HG02852 (cell line): Measurements from ENCODE around the gene GAS6.

Source experiments
- ATAC-seq: cut with Tn5 transposase; IDR thresholded peaks from one replicate; pipeline ENCODE4 v1.9.1; 2021; ENCODE audit warnings: mild to moderate bottlenecking, moderate library complexity; ENCODE audit not compliant: unreplicated experiment

GAS6 gene

GRCh38 chr13:113777311-113778260 lies 86.3 kb downstream of the GAS6 start:
- no peak for ATAC-seq

DNA sequence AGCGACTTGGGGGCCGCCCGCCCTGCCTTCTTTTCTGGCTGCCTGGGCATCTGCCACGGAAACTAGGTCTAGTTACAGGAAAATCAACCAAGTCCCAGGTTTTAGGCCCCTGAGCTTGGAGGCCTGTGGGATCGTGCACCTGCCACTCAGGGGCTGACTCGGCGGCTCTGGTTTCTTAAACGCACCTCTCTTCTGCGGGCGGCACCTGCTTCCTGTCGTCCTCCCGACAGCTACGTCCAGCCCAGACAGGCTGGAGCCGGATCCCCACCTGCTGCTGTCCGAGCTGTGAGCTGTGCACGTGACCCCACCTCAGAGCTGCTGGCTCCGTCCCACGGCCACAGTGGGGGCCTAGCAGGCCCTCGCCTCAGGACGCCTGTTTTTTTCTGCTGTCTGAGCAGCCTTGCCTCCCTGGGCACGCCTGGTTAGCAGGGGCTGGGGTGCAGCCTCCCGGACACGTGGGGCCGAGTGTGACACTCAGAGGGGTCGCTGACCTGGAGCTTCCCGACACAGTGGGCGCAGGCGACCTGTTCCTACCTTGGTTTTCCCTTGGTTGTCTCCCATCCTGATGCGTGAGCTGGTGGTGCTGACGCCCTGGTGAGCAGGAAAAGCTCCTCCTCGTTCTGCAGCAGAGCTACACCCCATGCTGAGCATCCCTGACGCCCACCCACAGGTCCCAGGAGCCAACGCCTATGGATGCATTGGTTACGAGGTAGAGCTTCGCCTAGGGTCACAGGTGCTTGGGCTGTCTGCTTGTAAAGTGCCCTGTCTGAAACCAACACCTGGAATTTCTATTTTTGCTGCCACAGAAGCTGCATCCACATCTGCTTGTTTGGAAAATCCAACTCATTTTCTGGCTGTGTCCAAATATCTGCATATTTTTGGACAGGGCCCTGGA lies 87.4 kb downstream of the GAS6 start:
- ATAC-seq = no peak

DNA sequence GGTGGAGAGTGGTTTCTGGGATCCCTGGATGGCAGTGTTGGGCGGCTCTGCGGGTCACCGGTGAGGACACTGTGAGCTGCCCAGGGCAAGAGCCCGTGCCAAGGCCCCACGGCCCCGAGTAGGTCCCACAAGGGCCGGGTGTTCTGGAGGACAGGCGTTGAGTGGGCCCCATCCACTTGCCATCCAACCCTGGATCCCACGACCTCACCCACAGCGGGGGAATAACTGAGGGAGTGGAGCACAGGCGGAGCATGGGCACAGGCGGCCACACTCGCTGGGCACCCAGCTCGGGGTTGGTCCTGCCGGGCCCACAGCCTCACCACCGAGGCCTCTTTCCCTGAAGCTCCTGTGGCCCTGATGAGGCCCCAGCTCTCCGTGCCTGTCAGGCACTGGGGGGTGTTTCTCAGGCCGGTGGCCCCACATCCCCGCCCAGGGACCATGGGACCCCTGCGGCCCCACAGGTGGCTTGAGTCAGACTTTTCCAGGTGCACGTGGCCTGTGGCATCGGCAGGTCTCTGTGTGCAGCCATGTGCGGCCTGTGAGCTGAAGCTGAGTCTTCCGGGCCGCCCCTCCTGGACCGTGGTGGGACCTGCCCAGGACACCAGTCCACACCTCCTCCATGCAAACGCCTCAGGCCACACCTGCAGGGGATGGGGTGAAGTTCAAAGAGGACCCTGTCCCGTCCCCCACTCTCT lies 88.3 kb downstream of the GAS6 start:
- ATAC-seq = no peak

GRCh38 chr13:113774177-113775107 lies 89.4 kb downstream of the GAS6 start:
- ATAC-seq = no peak

DNA sequence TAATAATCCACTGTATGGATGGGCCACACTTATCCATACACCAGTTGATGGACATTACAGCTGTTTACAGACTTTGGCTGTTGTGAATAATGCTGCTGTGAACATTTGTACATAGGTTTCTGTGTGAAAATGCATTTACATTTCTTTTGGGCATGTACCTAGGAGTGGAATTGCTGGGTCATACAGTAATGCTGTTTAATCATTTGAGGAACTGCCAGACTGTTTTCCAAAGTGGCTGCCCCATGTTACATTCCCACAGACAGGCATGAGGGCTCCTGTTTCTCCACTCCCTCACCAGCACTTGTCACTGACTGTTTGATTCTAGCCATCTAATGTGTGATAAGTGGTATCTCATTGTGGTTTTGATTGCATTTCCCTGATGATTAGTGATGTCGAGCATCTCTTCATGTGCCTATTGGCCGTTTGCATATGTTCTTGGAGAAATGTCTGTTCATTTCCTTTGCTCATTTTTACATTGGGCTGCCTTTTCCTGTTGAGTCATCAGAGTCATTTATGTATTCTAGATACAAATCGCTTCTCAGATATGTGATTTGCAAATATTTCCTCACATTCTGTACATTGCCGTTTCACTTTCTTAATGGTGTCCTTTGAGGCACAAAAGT lies 92.1 kb downstream of the GAS6 start:
- no peak for ATAC-seq

GRCh38 chr13:113770937-113771336 lies 92.9 kb downstream of the GAS6 start:
- no peak for ATAC-seq
